ENCODE results near the gene ZNF593OS. TPM values are rescaled to one million over a fixed set of nuclear protein-coding genes. Genes with fewer than 3 reads are reported as not detected.

The ZNF593OS gene
- total and polyA plus RNA-seq, 10 donors = 0.26 to 0.43 (median 0.26) TPM; not detected in 7

- H3K4me3 ChIP-seq = no peak overlapping the region
- WGBS, 5 donors = 69 to 90% (median 83%) methylated on average over 6 to 7 of the region's 7 CpGs
- intact Hi-C loops (cut with DNase I; ENCODE audit: low total_unique reads) = no loop called here
- H3K36me3 ChIP-seq = no peaks in the 10 kb centered on the region
- no peak overlapping the region for H3K27ac ChIP-seq
- TF ChIP-seq CTCF (IDR thresholded peaks at IDR 0.05 in 8 of 11, conservative IDR thresholded peaks at IDR 0.05 in 3 of 11) = no peak
- no peak for TF ChIP-seq POLR2A (IDR thresholded peaks at IDR 0.05)
- no peak for TF ChIP-seq POLR2AphosphoS5 (IDR thresholded peaks at IDR 0.05)
- H3K9me3 ChIP-seq = no peaks in the 10 kb centered on the region
- DNase-seq = no peak
- no peaks in the 10 kb centered on the region for H3K4me1 ChIP-seq
- H3K27me3 ChIP-seq (replicated peaks in 1 of 7) = no peaks in the 10 kb centered on the region
These were observed 18.2 kb upstream of the ZNF593OS start for GRCh38 chr1:26189751-26190275.

GRCh38 chr1:26189331-26189730, 17.7 kb upstream of the ZNF593OS start:
- H3K9me3 ChIP-seq = no peaks in the 10 kb centered on the region
- no peaks in the 10 kb centered on the region for H3K4me1 ChIP-seq
- no peak overlapping the region for H3K27ac ChIP-seq
- no peaks in the 10 kb centered on the region for H3K27me3 ChIP-seq (replicated peaks in 1 of 7)
- DNase-seq = no peak
- intact Hi-C loops (cut with DNase I; ENCODE audit: low total_unique reads) = no loop called here
- H3K36me3 ChIP-seq = no peaks in the 10 kb centered on the region
- WGBS, 5 donors = 76 to 86% (median 80%) methylated on average over 4 to 6 of the region's 6 CpGs
- no peak overlapping the region for H3K4me3 ChIP-seq
- TF ChIP-seq CTCF (IDR thresholded peaks at IDR 0.05 in 8 of 11, conservative IDR thresholded peaks at IDR 0.05 in 3 of 11) = no peak
- no peak for TF ChIP-seq POLR2AphosphoS5 (IDR thresholded peaks at IDR 0.05)

- no peak overlapping the region for H3K4me3 ChIP-seq
- H3K36me3 ChIP-seq = no peaks in the 10 kb centered on the region
- TF ChIP-seq POLR2AphosphoS5 (IDR thresholded peaks at IDR 0.05) = no peak
- no peak for TF ChIP-seq POLR2A (IDR thresholded peaks at IDR 0.05)
- TF ChIP-seq CTCF (IDR thresholded peaks at IDR 0.05 in 8 of 11, conservative IDR thresholded peaks at IDR 0.05 in 3 of 11) = no peak
- intact Hi-C loops (cut with DNase I; ENCODE audit: low total_unique reads) = no loop called here
- no peak overlapping the region for H3K27ac ChIP-seq
- DNase-seq = no peak
- no peaks in the 10 kb centered on the region for H3K27me3 ChIP-seq (replicated peaks in 1 of 7)
- H3K9me3 ChIP-seq = no peaks in the 10 kb centered on the region
- H3K4me1 ChIP-seq = no peaks in the 10 kb centered on the region
- WGBS, 5 donors = 91 to 98% (median 93%) methylated on average over 6 to 8 of the region's 8 CpGs
These were observed 16.8 kb upstream of the ZNF593OS start for GRCh38 chr1:26188477-26188876.

- Histone ChIP-seq H3K27ac (no peak overlapping the region), H3K27me3 (replicated peaks in 1 of 7) (no peaks in the 10 kb centered on the region), H3K4me1 (no peaks in the 10 kb centered on the region), H3K4me3 (no peak overlapping the region), H3K36me3 (no peaks in the 10 kb centered on the region), H3K9me3 (no peaks in the 10 kb centered on the region)
- TF ChIP-seq CTCF (IDR thresholded peaks at IDR 0.05 in 8 of 11, conservative IDR thresholded peaks at IDR 0.05 in 3 of 11) = no peak
- TF ChIP-seq POLR2A (IDR thresholded peaks at IDR 0.05) = no peak
- no peak for TF ChIP-seq POLR2AphosphoS5 (IDR thresholded peaks at IDR 0.05)
- DNase-seq = no peak
- 91 to 98% (median 95%) methylated on average over 6 of the region's 6 CpGs for WGBS, 5 donors
- intact Hi-C loops (cut with DNase I; ENCODE audit: low total_unique reads) = no loop called here
These were observed 16.2 kb upstream of the ZNF593OS start for GRCh38 chr1:26187882-26188281.

All from spleen (tissue), 11 donors.